HepG2 (cell line): Measurements from ENCODE around the gene RBM23. TPM values are rescaled to one million over a fixed set of nuclear protein-coding genes. Genes with fewer than 3 reads are reported as not detected.
A peak's percentile ranks its signal among the peaks of the same experiment; 100 is the strongest.

Experiments used
- GRHL1 ChIP-seq: sonication (generic); formaldehyde crosslinking; conservative IDR thresholded peaks from 2 replicates; pipeline ENCODE4 v1.8.0; 2022; ENCODE audit warnings: missing genetic modification reagents
- KLF15 ChIP-seq: sonication (generic); formaldehyde crosslinking; IDR thresholded peaks from 2 replicates; pipeline ENCODE4 v1.8.1; 2023; ENCODE audit warnings: borderline replicate concordance, mild to moderate bottlenecking, inconsistent platforms, missing genetic modification reagents, mixed read lengths
- POGZ ChIP-seq: sonication (generic); formaldehyde crosslinking; IDR thresholded peaks from 2 replicates; pipeline ENCODE4 v1.4.0; 2020; ENCODE audit warnings: mild to moderate bottlenecking, missing genetic modification reagents
- RARA ChIP-seq: IDR thresholded peaks from 2 replicates; pipeline ENCODE4 v1.6.1; 2016; ENCODE audit warnings: missing genetic modification reagents, missing compliant biosample characterization
- SP1 ChIP-seq, 2 experiments: fragments of 450-650 bp in 1 of 2; sonication (generic) in 1 of 2; formaldehyde crosslinking in 1 of 2; IDR thresholded peaks; 2 replicates each; pipeline versions ENCODE4 v1.4.0 to v1.6.1; 2016 to 2020; ENCODE audit warnings: missing genetic modification reagents in 1 of 2
- SRSF4 ChIP-seq: fragments of 200-400 bp; formaldehyde crosslinking; IDR thresholded peaks from one replicate; pipeline ENCODE4 v1.6.1; 2018; ENCODE audit warnings: mild to moderate bottlenecking, low read depth, low read length, moderate library complexity; ENCODE audit not compliant: poor library complexity, severe bottlenecking
- THYN1 ChIP-seq: sonication (generic); formaldehyde crosslinking; IDR thresholded peaks from 2 replicates; pipeline ENCODE4 v1.8.1; 2023; ENCODE audit warnings: low read depth, mild to moderate bottlenecking, moderate library complexity, missing genetic modification reagents, borderline replicate concordance
- YEATS2 ChIP-seq: sonication (generic); formaldehyde crosslinking; IDR thresholded peaks from 2 replicates; pipeline ENCODE4 v1.4.0; 2020; ENCODE audit warnings: missing genetic modification reagents, borderline replicate concordance
- ZFP82 ChIP-seq: sonication (generic); formaldehyde crosslinking; IDR thresholded peaks from 2 replicates; pipeline ENCODE4 v1.5.1; 2020; ENCODE audit warnings: mild to moderate bottlenecking, missing genetic modification reagents, borderline replicate concordance
- ZGPAT ChIP-seq: IDR thresholded peaks from 2 replicates; pipeline ENCODE4 v1.6.1; 2016; ENCODE audit warnings: mild to moderate bottlenecking
- ZNF503 ChIP-seq: sonication (generic); formaldehyde crosslinking; IDR thresholded peaks from 2 replicates; pipeline ENCODE4 v1.4.0; 2020; ENCODE audit warnings: missing genetic modification reagents
- ZNF512 ChIP-seq: sonication (generic); formaldehyde crosslinking; IDR thresholded peaks from 2 replicates; pipeline ENCODE4 v1.4.0; 2020; ENCODE audit warnings: mild to moderate bottlenecking, missing genetic modification reagents
- ZNF607 ChIP-seq: sonication (generic); formaldehyde crosslinking; IDR thresholded peaks from 2 replicates; pipeline ENCODE4 v1.5.1; 2020; ENCODE audit warnings: missing genetic modification reagents, mild to moderate bottlenecking, borderline replicate concordance
- ZNF788 ChIP-seq: sonication (generic); formaldehyde crosslinking; IDR thresholded peaks from 2 replicates; pipeline ENCODE4 v1.5.0; 2020; ENCODE audit warnings: mild to moderate bottlenecking, missing genetic modification reagents, borderline replicate concordance
- ZNF816 ChIP-seq: sonication (generic); formaldehyde crosslinking; IDR thresholded peaks from 2 replicates; pipeline ENCODE4 v1.8.0; 2022; ENCODE audit warnings: missing genetic modification reagents, mild to moderate bottlenecking, borderline replicate concordance
- polyA plus RNA-seq, 8 experiments: library from polyadenylated mRNA; depleted of rRNA in 3 of 8; stranded (reverse) in 7 of 8; unstranded in 1 of 8; fragments of >200 nt; fragmentation: Illumina TruSeq in 4 of 8; extraction: Trizol in 4 of 8; gene quantifications; 2 replicates each; pipeline versions ENCODE4 v1.2.1 to v1.2.3, GENCODE V29; 2011 to 2016; ENCODE audit warnings: low read depth in 4 of 8, missing spikeins in 1 of 8, mixed read lengths in 1 of 8; ENCODE audit not compliant: insufficient read depth in 1 of 8
- total RNA-seq, 5 experiments: library from RNA; depleted of rRNA; stranded (reverse); fragments of >200 nt; fragmentation: Illumina TruSeq; extraction: Trizol; gene quantifications; 2 replicates each; pipeline ENCODE4 v1.2.3, GENCODE V29; 2016; ENCODE audit warnings: low read depth in 1 of 5
- TF ChIP-seq, protein P1 (sequence below): sonication (generic); formaldehyde crosslinking; IDR thresholded peaks from 2 replicates; pipeline ENCODE4 v1.4.0; 2020; ENCODE audit warnings: missing genetic modification reagents
- TF ChIP-seq, protein P2 (sequence below): sonication (generic); formaldehyde crosslinking; IDR thresholded peaks from 2 replicates; pipeline ENCODE4 v1.5.1; 2020; ENCODE audit warnings: missing genetic modification reagents, mild to moderate bottlenecking, borderline replicate concordance

Gene RBM23
- total and polyA plus RNA-seq, 2 of the 13 experiments (the other 11 are each of a cell fraction or from before 2014, with no cell fraction given): 1.5 to 2.1 TPM

GRCh38 chr14:22966783-22967269 is 47.9 kb upstream of the RBM23 start (continued):
- 0 out of 2 replicates have a peak, but pooled peaks have one; percentile 4 for TF ChIP-seq ZGPAT
- no peak for TF ChIP-seq THYN1 (CRISPR knock-in tag)
- TF ChIP-seq GRHL1 (CRISPR knock-in tag): no peak
- no peak for TF ChIP-seq YEATS2 (CRISPR knock-in tag)
- TF ChIP-seq POGZ: no peak
- no peak for TF ChIP-seq SP1 (IDR thresholded peaks at IDR 0.05)
- no peak for TF ChIP-seq SP1 (CRISPR knock-in tag; IDR thresholded peaks at IDR 0.05)
- no peak for TF ChIP-seq KLF15 (CRISPR knock-in tag)
- TF ChIP-seq ZNF607 (CRISPR knock-in tag): 0 out of 2 replicates have a peak, but pooled peaks have one; percentile 67
- TF ChIP-seq RARA: peak; percentile 74; the same call in 1 of the 2 replicates
- no peak for TF ChIP-seq SRSF4
- no peak for TF ChIP-seq ZNF512 (CRISPR knock-in tag)
- TF ChIP-seq, protein P1, sequence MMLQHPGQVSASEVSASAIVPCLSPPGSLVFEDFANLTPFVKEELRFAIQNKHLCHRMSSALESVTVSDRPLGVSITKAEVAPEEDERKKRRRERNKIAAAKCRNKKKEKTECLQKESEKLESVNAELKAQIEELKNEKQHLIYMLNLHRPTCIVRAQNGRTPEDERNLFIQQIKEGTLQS (CRISPR knock-in tag): no peak
- TF ChIP-seq ZFP82 (CRISPR knock-in tag): no peak
- TF ChIP-seq, protein P2, sequence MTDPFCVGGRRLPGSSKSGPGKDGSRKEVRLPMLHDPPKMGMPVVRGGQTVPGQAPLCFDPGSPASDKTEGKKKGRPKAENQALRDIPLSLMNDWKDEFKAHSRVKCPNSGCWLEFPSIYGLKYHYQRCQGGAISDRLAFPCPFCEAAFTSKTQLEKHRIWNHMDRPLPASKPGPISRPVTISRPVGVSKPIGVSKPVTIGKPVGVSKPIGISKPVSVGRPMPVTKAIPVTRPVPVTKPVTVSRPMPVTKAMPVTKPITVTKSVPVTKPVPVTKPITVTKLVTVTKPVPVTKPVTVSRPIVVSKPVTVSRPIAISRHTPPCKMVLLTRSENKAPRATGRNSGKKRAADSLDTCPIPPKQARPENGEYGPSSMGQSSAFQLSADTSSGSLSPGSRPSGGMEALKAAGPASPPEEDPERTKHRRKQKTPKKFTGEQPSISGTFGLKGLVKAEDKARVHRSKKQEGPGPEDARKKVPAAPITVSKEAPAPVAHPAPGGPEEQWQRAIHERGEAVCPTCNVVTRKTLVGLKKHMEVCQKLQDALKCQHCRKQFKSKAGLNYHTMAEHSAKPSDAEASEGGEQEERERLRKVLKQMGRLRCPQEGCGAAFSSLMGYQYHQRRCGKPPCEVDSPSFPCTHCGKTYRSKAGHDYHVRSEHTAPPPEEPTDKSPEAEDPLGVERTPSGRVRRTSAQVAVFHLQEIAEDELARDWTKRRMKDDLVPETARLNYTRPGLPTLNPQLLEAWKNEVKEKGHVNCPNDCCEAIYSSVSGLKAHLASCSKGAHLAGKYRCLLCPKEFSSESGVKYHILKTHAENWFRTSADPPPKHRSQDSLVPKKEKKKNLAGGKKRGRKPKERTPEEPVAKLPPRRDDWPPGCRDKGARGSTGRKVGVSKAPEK (CRISPR knock-in tag): no peak
- TF ChIP-seq ZNF503 (CRISPR knock-in tag): no peak
- TF ChIP-seq ZNF816: no peak
- TF ChIP-seq ZNF788 (CRISPR knock-in tag): no peak
